H1 (cell line): ENCODE results near the gene UBE2I. TPM values are rescaled to one million over a fixed set of nuclear protein-coding genes. Genes with fewer than 3 reads are reported as not detected.

Experiments
- KDM4A ChIP-seq: IDR thresholded peaks from one replicate; pipeline ENCODE4 v1.7.1; 2012; ENCODE audit warnings: low read depth, mild to moderate bottlenecking, moderate library complexity, low read length, inconsistent platforms; ENCODE audit not compliant: severe bottlenecking
- polyA plus RNA-seq, 7 experiments: library from polyadenylated mRNA; depleted of rRNA in 3 of 7; stranded (reverse) in 5 of 7; unstranded in 2 of 7; fragments of >200 nt in 5 of 7; fragments of 200-250 nt in 2 of 7; gene quantifications; 1 replicate in 5 of 7; 2 replicates in 1 of 7; 4 replicates in 1 of 7; pipeline versions ENCODE4 v1.2.1 to v1.2.3, GENCODE V29; 2011 to 2013; ENCODE audit warnings: missing spikeins in 2 of 7, mixed read lengths in 2 of 7
- total RNA-seq: library from RNA; stranded (reverse); fragmentation: NEBNext Ultra II Directional; extraction: Animal tissue kit (Norgen Biotek cat#: 25700); gene quantifications from 2 replicates; pipeline ENCODE4 v1.2.1, GENCODE V29; 2021
- TF ChIP-seq, protein P1 (sequence below): IDR thresholded peaks from 2 replicates; pipeline ENCODE4 v1.6.1; 2012; ENCODE audit warnings: low read length, inconsistent platforms

Gene UBE2I
- total and polyA plus RNA-seq, 2 of the 8 experiments (the other 6 are each of a cell fraction or from before 2014, with no cell fraction given), result 148 to 268 TPM

- TF ChIP-seq, protein P1, sequence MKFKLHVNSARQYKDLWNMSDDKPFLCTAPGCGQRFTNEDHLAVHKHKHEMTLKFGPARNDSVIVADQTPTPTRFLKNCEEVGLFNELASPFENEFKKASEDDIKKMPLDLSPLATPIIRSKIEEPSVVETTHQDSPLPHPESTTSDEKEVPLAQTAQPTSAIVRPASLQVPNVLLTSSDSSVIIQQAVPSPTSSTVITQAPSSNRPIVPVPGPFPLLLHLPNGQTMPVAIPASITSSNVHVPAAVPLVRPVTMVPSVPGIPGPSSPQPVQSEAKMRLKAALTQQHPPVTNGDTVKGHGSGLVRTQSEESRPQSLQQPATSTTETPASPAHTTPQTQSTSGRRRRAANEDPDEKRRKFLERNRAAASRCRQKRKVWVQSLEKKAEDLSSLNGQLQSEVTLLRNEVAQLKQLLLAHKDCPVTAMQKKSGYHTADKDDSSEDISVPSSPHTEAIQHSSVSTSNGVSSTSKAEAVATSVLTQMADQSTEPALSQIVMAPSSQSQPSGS, result no peak
- no peak for TF ChIP-seq KDM4A
Measured at GRCh38 chr16:1301562-1301961, 7.9 kb upstream of the UBE2I start (continued).
